ENCODE results near the gene ADAMTS9. TPM values are rescaled to one million over a fixed set of nuclear protein-coding genes. Genes with fewer than 3 reads are reported as not detected.

Gene ADAMTS9
- total RNA-seq, 2 donors from 2014 or later = not detected

DNA sequence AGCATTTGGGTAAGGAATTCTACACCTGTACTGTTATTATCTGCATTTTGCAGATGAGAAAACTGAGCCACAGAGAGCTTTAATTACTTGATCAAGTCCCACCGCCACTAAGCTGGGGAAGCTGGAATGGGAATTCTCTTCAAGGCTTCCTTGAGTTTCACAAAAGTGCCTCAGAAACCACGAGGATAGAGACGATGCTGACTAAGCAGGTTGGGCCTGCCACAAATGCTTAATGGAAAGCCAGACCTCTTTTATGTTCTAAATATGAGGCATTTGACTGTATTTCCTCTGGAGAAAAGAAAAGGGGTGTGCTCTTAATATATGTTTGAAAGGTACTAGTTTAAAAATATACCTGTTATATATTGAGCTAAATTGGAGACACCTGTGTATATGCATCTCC lies 34.7 kb downstream of the ADAMTS9 start:
- peaks cover 9% of the 10 kb centered on the region for H3K9me3 Mint-ChIP-seq
- no peak overlapping the region for H3K27ac Mint-ChIP-seq
- no peaks in the 10 kb centered on the region for H3K4me1 Mint-ChIP-seq (ENCODE audit: low read depth in 2 of 2)
- H3K36me3 Mint-ChIP-seq = no peaks in the 10 kb centered on the region
- DNase-seq (ENCODE audit: low spot score) = no peak
- ATAC-seq = no peak
- H3K4me3 Mint-ChIP-seq = no peak overlapping the region
- H3K27me3 Mint-ChIP-seq = no peaks in the 10 kb centered on the region

DNA sequence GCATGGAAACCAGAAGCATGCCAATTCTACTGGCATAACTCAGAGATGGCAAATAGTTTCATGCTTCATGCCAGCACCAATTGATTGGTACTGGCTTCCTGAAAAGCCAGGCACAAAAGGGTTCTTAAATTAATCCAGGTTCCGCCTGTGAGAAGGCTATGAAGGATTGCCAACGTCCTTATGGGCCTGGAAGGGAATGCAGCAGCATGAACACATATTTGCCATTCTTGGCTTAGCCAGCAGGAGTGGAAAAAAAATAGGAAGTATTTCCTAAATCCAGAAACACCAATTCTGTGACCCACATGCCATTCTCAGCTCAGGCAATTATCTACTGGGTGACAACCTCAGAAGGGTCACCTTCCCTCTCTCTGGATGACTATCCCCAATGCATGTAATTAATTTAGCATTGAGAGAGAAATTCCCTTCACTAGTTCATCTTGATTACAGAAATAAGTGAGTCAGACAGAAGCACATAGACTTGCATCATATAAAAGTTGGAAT lies 36.0 kb downstream of the ADAMTS9 start:
- no peak overlapping the region for H3K27ac Mint-ChIP-seq
- H3K4me1 Mint-ChIP-seq (ENCODE audit: low read depth in 2 of 2) = no peaks in the 10 kb centered on the region
- peaks cover 9% of the 10 kb centered on the region for H3K9me3 Mint-ChIP-seq
- ATAC-seq = no peak
- no peak overlapping the region for H3K4me3 Mint-ChIP-seq
- no peaks in the 10 kb centered on the region for H3K27me3 Mint-ChIP-seq
- H3K36me3 Mint-ChIP-seq = no peaks in the 10 kb centered on the region
- DNase-seq (ENCODE audit: low spot score) = no peak

DNA sequence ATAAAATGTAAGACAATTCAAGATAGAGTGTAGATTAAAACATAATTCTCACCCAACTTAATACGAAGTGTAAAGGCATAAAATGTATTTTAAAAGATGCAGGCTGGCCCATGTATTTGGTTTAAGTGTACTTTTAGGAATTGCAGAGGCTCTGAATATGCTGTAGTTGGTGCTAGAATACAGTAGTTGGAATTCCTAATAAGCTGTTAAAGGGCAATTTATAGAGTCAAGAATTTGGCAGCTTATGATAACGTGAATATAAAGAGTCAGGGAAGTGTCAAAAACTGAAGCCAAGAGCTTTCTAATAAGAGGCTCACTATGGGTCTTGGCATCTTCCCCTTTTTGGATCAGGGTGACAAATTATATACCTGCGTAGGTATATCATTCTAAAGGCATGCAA lies 36.5 kb downstream of the ADAMTS9 start:
- Mint-ChIP-seq H3K27ac (no peak overlapping the region), H3K9me3 (peaks cover 9% of the 10 kb centered on the region), H3K27me3 (no peaks in the 10 kb centered on the region), H3K4me1 (ENCODE audit: low read depth in 2 of 2) (no peaks in the 10 kb centered on the region), H3K36me3 (no peaks in the 10 kb centered on the region), H3K4me3 (no peak overlapping the region)
- DNase-seq (ENCODE audit: low spot score) (no peak), ATAC-seq (no peak)

DNA sequence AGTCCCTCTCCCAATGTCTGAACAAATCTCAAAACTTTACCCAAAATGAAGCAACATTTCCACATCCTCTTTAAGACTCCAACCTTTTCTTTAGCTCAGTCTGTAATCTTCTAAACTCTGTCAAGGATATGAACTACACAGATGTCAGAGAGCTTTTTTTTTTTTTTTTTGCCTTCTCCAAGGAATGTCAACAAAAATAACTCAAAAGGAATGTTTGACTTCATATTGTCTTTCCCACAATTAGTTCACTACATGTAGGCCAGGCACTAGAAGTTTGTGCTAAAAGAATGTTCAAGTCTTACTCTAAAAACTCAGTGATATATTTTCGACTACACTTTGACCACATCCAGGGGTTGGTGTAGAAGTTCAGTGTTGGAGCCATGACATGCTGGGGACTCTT lies 37.1 kb downstream of the ADAMTS9 start:
- Mint-ChIP-seq H3K27me3 (no peaks in the 10 kb centered on the region), H3K27ac (no peak overlapping the region), H3K36me3 (no peaks in the 10 kb centered on the region), H3K9me3 (peaks cover 9% of the 10 kb centered on the region), H3K4me1 (ENCODE audit: low read depth in 2 of 2) (no peaks in the 10 kb centered on the region), H3K4me3 (no peak overlapping the region)
- no peak for DNase-seq (ENCODE audit: low spot score)
- ATAC-seq = no peak

GRCh38 chr3:64650096-64650622 lies 37.6 kb downstream of the ADAMTS9 start:
- no peak overlapping the region for H3K4me3 Mint-ChIP-seq
- H3K27me3 Mint-ChIP-seq = no peaks in the 10 kb centered on the region
- no peaks in the 10 kb centered on the region for H3K4me1 Mint-ChIP-seq (ENCODE audit: low read depth in 2 of 2)
- H3K36me3 Mint-ChIP-seq = no peaks in the 10 kb centered on the region
- H3K9me3 Mint-ChIP-seq = peaks cover 9% of the 10 kb centered on the region
- ATAC-seq = no peak
- no peak for DNase-seq (ENCODE audit: low spot score)
- H3K27ac Mint-ChIP-seq = no peak overlapping the region

DNA sequence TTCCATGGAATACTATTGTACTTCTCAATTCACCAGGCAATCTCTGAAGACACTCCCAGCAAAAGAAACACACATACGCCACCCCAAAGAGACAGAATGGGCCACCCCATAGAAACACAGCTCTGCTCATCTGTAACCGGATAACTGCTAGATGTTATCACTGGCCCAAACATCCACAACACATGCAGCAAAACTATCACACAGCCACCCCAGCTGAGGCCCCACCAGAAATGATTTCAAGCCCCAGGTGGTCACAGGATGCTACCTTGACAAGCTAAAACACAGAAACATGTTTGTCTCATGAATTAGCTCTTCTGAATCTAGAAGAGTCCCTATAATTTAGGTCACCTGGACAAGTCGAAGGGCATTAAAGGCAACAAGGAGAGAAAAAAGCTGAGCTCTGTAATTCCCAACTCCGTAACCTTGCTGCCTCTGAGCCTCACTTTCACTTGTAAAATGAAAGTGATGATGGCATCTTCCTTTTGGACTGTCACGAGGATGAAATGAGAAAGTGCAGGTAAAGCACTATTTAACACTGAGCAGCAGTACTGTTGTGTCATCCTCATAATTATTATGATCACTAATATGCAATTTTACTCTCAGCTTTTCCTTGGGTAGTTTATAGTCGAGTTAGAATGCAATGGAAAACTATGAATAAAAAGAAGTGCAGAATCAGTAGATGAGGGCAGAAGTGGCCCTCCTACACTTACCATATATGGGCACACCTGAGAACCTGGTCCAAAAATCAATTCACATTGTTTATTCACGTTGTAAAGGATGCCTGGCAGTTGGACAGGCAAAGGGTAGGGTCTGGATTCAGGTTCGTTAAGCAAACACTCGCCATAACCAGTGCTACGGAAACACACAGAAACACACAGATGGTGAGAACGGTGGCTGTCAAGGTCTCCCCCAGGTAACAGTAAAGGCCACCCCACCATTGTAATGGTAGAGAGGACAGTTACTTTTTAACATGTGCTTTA lies 38.6 kb downstream of the ADAMTS9 start:
- peaks cover 9% of the 10 kb centered on the region for H3K9me3 Mint-ChIP-seq
- H3K36me3 Mint-ChIP-seq = no peaks in the 10 kb centered on the region
- H3K4me3 Mint-ChIP-seq = no peak overlapping the region
- H3K27me3 Mint-ChIP-seq = no peaks in the 10 kb centered on the region
- DNase-seq (ENCODE audit: low spot score) = no peak
- H3K4me1 Mint-ChIP-seq (ENCODE audit: low read depth in 2 of 2) = no peaks in the 10 kb centered on the region
- no peak for ATAC-seq
- H3K27ac Mint-ChIP-seq = no peak overlapping the region

DNA sequence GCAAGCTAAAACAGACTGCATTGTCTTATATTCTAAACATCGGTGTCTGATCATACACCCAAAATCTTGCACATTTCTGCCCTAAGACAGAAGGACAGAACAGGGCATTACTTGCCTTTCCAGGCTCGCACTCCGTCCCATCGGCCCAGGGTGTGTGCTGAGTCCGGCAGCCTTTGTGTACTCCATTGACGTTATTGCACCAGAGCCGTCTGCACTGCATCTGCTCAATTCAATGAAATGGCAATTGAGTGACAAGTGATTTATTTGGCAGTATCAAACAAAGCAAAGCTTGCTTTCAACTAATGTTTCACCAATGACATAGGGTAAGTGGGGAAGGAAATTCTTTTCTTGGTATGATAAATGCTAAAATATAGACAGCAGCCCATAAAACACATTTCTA lies 40.0 kb downstream of the ADAMTS9 start:
- Mint-ChIP-seq H3K27ac (no peak overlapping the region), H3K36me3 (no peaks in the 10 kb centered on the region), H3K9me3 (peaks cover 9% of the 10 kb centered on the region), H3K27me3 (no peaks in the 10 kb centered on the region), H3K4me3 (no peak overlapping the region), H3K4me1 (ENCODE audit: low read depth in 2 of 2) (no peaks in the 10 kb centered on the region)
- ATAC-seq (no peak), DNase-seq (ENCODE audit: low spot score) (no peak)

DNA sequence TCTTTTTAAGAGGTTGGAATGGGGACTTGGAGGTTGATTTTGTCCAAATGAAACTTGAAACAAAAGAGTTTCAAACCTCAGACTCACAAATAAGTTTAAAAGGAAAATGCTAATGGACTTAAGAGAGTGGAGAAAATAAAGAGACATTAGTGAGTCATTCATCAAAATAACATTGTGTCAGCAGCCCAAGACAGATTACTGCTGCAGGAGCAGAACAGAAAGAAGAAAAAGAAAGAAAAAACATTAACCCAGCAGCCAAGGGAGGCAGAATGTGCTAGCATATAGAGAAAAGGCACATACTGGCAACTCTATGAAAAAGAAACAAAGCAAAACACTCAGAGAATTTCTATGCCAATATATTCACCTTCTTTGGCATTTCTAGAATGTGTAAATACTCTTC lies 42.6 kb downstream of the ADAMTS9 start:
- Mint-ChIP-seq H3K27ac (no peak overlapping the region), H3K27me3 (no peaks in the 10 kb centered on the region), H3K9me3 (peaks cover 7% of the 10 kb centered on the region), H3K36me3 (no peaks in the 10 kb centered on the region), H3K4me1 (ENCODE audit: low read depth in 2 of 2) (no peaks in the 10 kb centered on the region), H3K4me3 (no peak overlapping the region)
- DNase-seq (ENCODE audit: low spot score) (no peak), ATAC-seq (no peak)

DNA sequence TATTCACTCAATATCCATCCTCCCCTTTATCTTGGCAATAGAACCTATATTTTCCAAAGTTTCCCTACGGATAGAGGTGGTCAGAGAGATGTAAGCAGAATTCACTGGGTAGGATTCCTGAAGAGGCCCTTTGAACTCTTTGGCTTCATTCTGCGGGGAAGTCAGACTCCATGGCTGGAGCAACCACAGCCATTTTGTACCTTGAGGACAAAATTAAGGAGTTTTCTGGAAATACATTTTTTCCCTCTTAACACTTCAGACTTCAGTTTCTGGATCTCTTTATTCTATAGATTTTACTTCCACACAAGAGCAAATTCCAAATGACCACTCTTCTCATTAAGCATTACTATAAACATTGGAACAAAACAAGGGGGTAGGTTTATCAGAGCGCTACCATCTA lies 43.3 kb downstream of the ADAMTS9 start:
- Mint-ChIP-seq H3K4me1 (ENCODE audit: low read depth in 2 of 2) (no peaks in the 10 kb centered on the region), H3K27ac (no peak overlapping the region), H3K4me3 (no peak overlapping the region), H3K36me3 (no peaks in the 10 kb centered on the region), H3K9me3 (peaks cover 4% of the 10 kb centered on the region), H3K27me3 (no peaks in the 10 kb centered on the region)
- DNase-seq (ENCODE audit: low spot score) (no peak), ATAC-seq (no peak)

DNA sequence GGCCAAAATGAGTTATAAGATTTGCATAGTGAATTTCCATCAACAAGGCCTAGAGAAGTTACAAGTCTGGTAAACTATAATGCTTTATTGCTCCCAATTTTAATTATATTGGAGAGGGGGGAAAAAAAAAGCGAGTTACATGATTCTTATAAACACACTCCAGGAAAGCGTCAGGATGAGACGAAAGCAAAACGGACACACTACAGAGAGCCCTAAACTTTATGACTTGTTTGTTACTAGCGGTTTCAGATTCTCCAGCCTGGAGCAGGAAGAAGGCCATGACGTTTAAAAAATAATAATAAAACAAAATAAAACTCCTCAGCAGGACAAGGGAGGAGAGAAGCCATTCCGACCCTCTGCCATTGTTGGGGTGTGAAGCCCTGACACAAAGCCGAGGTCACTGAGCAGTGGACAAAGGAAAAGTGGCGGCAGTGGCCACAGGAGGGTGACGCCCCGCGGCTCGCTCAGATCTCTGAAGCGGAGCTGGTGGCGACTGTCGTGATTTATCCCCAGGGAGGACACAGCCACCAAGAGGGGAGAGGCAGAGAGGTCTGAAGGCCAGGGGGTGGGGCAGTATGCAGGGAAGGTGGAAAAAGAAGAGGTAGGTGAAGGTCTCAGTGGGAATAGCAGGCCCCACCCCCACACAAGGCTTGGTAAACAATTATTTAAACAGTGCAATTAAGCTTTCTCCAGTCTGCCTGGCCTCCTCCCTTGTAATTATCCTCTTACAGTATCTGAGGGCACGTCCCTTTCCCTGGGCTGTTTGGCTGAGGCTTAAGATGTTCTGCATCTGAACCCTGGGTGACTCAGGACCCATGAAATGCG lies 45.3 kb downstream of the ADAMTS9 start:
- no peak overlapping the region for H3K4me3 Mint-ChIP-seq
- no peaks in the 10 kb centered on the region for H3K4me1 Mint-ChIP-seq (ENCODE audit: low read depth in 2 of 2)
- DNase-seq (ENCODE audit: low spot score) (no peak), ATAC-seq (no peak)
- H3K9me3 Mint-ChIP-seq = no peaks in the 10 kb centered on the region
- no peaks in the 10 kb centered on the region for H3K36me3 Mint-ChIP-seq
- no peaks in the 10 kb centered on the region for H3K27me3 Mint-ChIP-seq
- H3K27ac Mint-ChIP-seq = no peak overlapping the region

DNA sequence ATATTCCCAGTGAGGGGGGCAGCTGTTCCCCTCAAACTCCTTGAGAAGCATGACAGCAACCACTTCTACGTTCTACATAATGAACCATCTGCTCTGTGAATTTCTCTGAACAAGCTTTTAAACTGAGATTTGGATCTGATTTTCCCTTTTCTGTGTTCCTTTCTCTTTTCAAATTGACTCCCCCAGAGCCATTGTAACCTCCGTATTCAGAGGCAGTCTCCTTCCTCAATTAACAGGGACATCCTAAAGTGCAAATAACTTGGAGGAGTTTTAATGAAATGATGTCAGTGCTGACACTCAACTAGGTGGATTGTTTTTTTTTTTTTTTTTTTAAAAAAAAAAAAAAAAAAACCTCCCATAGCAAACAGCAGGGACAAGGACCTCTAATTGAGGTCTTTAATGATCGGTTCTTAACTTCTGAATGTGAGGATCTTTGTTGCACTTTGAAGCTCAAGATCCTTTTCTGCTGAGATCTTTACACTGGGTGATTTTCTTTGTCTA lies 48.8 kb downstream of the ADAMTS9 start:
- DNase-seq (ENCODE audit: low spot score) (no peak), ATAC-seq (no peak)
- Mint-ChIP-seq H3K27ac (no peak overlapping the region), H3K27me3 (no peaks in the 10 kb centered on the region), H3K36me3 (no peaks in the 10 kb centered on the region), H3K9me3 (peaks cover 4% of the 10 kb centered on the region), H3K4me3 (no peak overlapping the region), H3K4me1 (ENCODE audit: low read depth in 2 of 2) (no peaks in the 10 kb centered on the region)

DNA sequence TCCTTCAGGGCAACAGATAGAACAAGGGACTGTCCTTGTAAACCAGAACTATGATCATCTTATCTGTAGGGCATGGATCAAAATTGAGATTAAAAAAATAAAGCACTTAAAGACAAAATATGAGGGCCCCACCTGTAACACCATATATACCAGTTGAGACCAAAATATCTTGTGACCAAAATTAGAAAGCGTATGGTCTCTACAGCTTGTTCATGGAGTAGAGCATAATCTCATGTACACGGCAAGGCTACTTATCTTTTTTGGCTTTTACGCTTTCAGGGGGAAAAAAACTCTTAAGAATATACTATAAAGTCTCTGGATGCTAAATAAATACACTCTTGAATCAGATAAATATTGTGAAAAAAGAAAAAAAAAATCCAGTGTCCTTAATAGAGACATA lies 49.3 kb downstream of the ADAMTS9 start:
- H3K9me3 Mint-ChIP-seq = peaks cover 7% of the 10 kb centered on the region
- DNase-seq (ENCODE audit: low spot score) = no peak
- H3K4me1 Mint-ChIP-seq (ENCODE audit: low read depth in 2 of 2) = no peaks in the 10 kb centered on the region
- H3K27ac Mint-ChIP-seq = no peak overlapping the region
- H3K4me3 Mint-ChIP-seq = no peak overlapping the region
- no peaks in the 10 kb centered on the region for H3K36me3 Mint-ChIP-seq
- no peak for ATAC-seq
- no peaks in the 10 kb centered on the region for H3K27me3 Mint-ChIP-seq

- no peak overlapping the region for H3K4me3 Mint-ChIP-seq
- no peaks in the 10 kb centered on the region for H3K4me1 Mint-ChIP-seq (ENCODE audit: low read depth in 2 of 2)
- DNase-seq (ENCODE audit: low spot score) = no peak
- H3K27ac Mint-ChIP-seq = no peak overlapping the region
- H3K27me3 Mint-ChIP-seq = no peaks in the 10 kb centered on the region
- no peak for ATAC-seq
- no peaks in the 10 kb centered on the region for H3K36me3 Mint-ChIP-seq
- peaks cover 10% of the 10 kb centered on the region for H3K9me3 Mint-ChIP-seq
These were observed 53.4 kb downstream of the ADAMTS9 start for GRCh38 chr3:64634417-64634816.

GRCh38 chr3:64631951-64632350 lies 55.8 kb downstream of the ADAMTS9 start:
- no peak overlapping the region for H3K4me3 Mint-ChIP-seq
- H3K36me3 Mint-ChIP-seq = no peaks in the 10 kb centered on the region
- H3K4me1 Mint-ChIP-seq (ENCODE audit: low read depth in 2 of 2) = no peaks in the 10 kb centered on the region
- no peak for ATAC-seq
- no peak for DNase-seq (ENCODE audit: low spot score)
- H3K27ac Mint-ChIP-seq = no peak overlapping the region
- H3K9me3 Mint-ChIP-seq = peaks cover 16% of the 10 kb centered on the region
- no peaks in the 10 kb centered on the region for H3K27me3 Mint-ChIP-seq

Data from natural killer cell treated with Interleukin-12 subunit alpha and Interleukin-12 subunit beta and Interleukin-15 and Interleukin-18, amount 100 ng/mL, for 72 hours (primary cell).